Measurements from ENCODE around the gene FANCC. TPM values are rescaled to one million over a fixed set of nuclear protein-coding genes. Genes with fewer than 3 reads are reported as not detected.
"Not testable (repeated sequence)": the region's sequence is repeated elsewhere in the genome, so short reads cannot be mapped to it uniquely, and the experiment has no call there.

FANCC gene
- total RNA-seq, 1 donor from 2014 or later, result 5.7 TPM

GRCh38 chr9:95330720-95331404 lies 13.4 kb upstream of the FANCC start:
- DNase-seq (ENCODE audit: extremely low read depth, low read depth, low spot score), result no peak

- DNase-seq (ENCODE audit: extremely low read depth, low read depth, low spot score), result not testable (repeated sequence)
Measured at GRCh38 chr9:95329061-95329460, 11.6 kb upstream of the FANCC start.

- no peak for DNase-seq (ENCODE audit: extremely low read depth, low read depth, low spot score)
Measured at GRCh38 chr9:95327239-95327865, 9.8 kb upstream of the FANCC start.

GRCh38 chr9:95325221-95325620 lies 7.7 kb upstream of the FANCC start:
- DNase-seq (ENCODE audit: extremely low read depth, low read depth, low spot score), result no peak

GRCh38 chr9:95317893-95318211 lies 343 bp upstream of the FANCC start:
- no peak for DNase-seq (ENCODE audit: extremely low read depth, low read depth, low spot score)

GRCh38 chr9:95316794-95317118 lies 753 bp downstream of the FANCC start:
- no peak for DNase-seq (ENCODE audit: extremely low read depth, low read depth, low spot score)

- no peak for DNase-seq (ENCODE audit: extremely low read depth, low read depth, low spot score)
Measured at GRCh38 chr9:95316274-95316673, 1.2 kb downstream of the FANCC start.

- no peak for DNase-seq (ENCODE audit: extremely low read depth, low read depth, low spot score)
Measured at GRCh38 chr9:95315108-95315746, 2.3 kb downstream of the FANCC start.

- no peak for DNase-seq (ENCODE audit: extremely low read depth, low read depth, low spot score)
Measured at GRCh38 chr9:95313010-95313498, 4.5 kb downstream of the FANCC start.

GRCh38 chr9:95311961-95312360 lies 5.5 kb downstream of the FANCC start:
- no peak for DNase-seq (ENCODE audit: extremely low read depth, low read depth, low spot score)

GRCh38 chr9:95307538-95307937 lies 10.0 kb downstream of the FANCC start:
- DNase-seq (ENCODE audit: extremely low read depth, low read depth, low spot score), result no peak

GRCh38 chr9:95306819-95307218 lies 10.7 kb downstream of the FANCC start:
- DNase-seq (ENCODE audit: extremely low read depth, low read depth, low spot score), result no peak

- DNase-seq (ENCODE audit: extremely low read depth, low read depth, low spot score), result no peak
Measured at GRCh38 chr9:95305770-95306492, 11.6 kb downstream of the FANCC start.

GRCh38 chr9:95302479-95302878 lies 15.0 kb downstream of the FANCC start:
- no peak for DNase-seq (ENCODE audit: extremely low read depth, low read depth, low spot score)

- DNase-seq (ENCODE audit: extremely low read depth, low read depth, low spot score), result no peak
Measured at GRCh38 chr9:95297760-95298159, 19.7 kb downstream of the FANCC start.

- no peak for DNase-seq (ENCODE audit: extremely low read depth, low read depth, low spot score)
Measured at GRCh38 chr9:95297316-95297715, 20.2 kb downstream of the FANCC start.

- no peak for DNase-seq (ENCODE audit: extremely low read depth, low read depth, low spot score)
Measured at GRCh38 chr9:95296761-95297160, 20.7 kb downstream of the FANCC start.

- not testable (repeated sequence) for DNase-seq (ENCODE audit: extremely low read depth, low read depth, low spot score)
Measured at GRCh38 chr9:95293296-95293695, 24.2 kb downstream of the FANCC start.

- no peak for DNase-seq (ENCODE audit: extremely low read depth, low read depth, low spot score)
Measured at GRCh38 chr9:95292226-95292625, 25.3 kb downstream of the FANCC start.

- DNase-seq (ENCODE audit: extremely low read depth, low read depth, low spot score), result no peak
Measured at GRCh38 chr9:95286151-95286550, 31.4 kb downstream of the FANCC start.

- no peak for DNase-seq (ENCODE audit: extremely low read depth, low read depth, low spot score)
Measured at GRCh38 chr9:95285307-95285706, 32.2 kb downstream of the FANCC start.

Measured in glomerular endothelial cell (primary cell).